HG02623 (cell line): ENCODE measurements around the gene TNN.

Experiments used
- ATAC-seq: cut with Tn5 transposase; IDR thresholded peaks from one replicate; pipeline ENCODE4 v1.9.1; 2021; ENCODE audit warnings: moderate library complexity; ENCODE audit not compliant: unreplicated experiment

TNN gene

DNA sequence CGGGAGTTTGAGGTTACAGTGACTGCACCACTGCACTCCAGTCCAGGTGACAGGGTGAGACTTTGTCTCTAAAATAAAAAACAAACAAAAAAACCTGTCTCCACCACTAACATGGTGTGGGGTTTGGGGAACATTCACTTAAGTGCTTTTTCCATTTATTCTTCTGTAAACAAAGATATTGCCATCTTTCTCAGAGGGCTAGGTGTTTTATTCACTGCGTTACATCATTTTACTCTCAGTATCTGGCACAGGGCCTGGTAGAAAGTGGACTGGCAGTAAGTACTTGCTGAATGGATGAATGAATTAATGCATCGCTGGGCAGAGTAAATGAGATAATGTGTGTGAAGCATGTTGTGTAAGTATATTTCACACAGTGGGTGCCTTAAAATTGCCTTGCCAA, 104.9 kb downstream of the TNN start:
- ATAC-seq: no peak

DNA sequence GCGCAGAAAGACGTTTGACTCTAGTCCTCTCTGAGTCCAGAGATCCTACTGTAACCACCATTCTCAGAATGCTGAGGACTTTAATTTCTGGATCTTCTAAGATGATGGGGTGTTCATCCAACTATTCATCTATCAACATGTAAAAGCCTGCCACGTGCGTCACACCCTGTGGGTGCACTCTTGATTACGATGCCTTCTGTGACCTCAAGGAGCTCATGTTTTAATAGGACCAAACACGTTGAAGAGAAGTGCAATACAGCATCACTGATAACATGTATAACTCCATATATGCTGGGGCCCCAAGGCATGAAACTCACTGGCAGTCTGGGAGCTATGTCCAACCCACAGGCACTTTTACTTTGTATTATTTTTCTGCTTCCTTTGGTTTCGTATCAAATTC, 105.9 kb downstream of the TNN start:
- no peak for ATAC-seq

DNA sequence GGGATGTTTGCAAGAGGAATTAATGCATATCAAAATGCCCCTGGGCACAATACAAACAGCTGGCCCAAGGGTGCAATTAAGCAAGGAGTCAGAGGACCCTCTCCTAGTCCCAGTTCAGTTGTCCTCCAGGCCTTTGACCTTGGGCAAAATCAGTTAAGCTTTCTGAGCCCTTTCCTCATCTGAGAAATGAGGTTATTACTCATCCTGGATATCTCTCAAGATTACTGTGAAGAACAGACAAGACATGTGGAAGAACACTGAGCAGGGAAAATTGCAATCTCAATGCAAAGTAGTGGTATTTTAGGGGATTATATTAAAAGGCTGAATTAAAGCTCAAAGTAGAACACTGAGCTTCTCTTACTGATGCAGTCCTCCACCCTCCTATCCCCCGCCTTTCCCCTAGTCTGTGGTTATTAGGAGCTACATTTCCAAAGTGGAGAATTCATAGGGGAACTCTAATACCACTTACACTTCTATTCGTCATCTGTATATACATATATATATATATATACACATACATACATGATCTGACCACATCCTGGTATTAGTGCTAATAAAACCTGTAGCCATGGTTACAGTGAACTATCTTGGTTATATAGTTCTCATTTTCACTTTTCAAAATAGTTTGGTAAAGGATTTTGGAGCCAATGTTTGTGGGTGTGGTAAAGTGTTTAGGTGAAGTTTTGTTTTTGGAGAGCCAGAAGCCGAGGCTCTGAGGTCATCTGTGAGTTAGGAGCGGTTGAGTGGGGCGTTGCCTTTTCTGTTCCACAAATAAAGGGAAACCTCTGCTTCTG, 106.9 kb downstream of the TNN start:
- no peak for ATAC-seq

DNA sequence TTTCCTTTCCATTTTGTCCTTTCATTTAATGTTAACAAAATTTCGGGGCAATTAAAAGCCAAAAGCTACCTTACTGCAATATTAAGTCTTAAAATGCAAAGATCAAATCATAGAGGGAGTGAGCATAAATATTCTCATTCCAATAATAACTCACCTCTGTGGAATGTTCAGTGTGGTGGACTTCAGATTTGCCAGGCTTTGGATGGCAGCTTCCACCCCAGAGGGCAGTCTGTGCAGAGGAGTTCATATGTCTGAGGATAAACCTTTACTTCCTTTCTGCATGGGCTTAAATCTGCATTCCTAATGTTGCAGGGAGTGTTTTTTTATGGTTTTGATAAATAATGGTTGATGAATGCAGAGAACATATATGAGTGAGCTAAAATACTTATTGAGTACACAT, 108.6 kb downstream of the TNN start:
- ATAC-seq: no peak

DNA sequence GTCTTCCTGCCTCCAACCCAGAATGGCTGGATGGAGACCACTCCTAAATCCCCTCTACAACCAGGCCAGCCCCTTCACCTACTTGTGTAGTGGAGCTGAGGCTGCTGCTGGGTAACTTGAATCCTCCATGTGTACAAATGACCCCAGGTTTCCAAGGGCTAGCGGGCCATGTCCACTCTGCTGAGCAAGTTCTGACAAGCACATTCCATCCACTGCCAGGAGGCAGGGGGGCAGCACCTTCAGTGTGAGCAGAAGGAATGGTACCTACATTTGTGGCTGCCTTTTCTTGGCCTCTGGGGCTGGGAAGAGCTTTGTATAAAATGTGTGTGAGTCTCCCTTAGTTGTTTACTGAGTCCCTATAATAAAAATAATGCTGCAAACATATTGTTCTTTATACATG, 110.4 kb downstream of the TNN start:
- no peak for ATAC-seq

DNA sequence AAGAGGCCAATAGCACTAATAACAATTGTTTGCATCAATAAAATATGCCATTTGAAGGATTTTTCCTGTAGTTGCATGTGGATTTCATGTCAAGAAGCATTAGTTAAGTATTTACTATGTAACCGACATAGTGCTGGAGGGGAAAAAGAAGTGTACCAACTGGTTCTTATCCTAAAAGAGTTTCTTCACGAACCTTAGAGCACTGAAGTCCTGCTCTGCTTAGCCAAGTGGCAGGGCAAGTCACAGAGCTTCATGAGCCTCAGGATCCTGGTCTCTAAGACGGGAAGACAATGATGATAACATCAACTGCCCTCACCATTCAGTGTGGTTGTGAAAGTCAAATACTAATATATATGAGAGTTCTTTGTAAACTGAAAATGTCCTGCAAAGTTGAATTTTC, 110.8 kb downstream of the TNN start:
- ATAC-seq: no peak

DNA sequence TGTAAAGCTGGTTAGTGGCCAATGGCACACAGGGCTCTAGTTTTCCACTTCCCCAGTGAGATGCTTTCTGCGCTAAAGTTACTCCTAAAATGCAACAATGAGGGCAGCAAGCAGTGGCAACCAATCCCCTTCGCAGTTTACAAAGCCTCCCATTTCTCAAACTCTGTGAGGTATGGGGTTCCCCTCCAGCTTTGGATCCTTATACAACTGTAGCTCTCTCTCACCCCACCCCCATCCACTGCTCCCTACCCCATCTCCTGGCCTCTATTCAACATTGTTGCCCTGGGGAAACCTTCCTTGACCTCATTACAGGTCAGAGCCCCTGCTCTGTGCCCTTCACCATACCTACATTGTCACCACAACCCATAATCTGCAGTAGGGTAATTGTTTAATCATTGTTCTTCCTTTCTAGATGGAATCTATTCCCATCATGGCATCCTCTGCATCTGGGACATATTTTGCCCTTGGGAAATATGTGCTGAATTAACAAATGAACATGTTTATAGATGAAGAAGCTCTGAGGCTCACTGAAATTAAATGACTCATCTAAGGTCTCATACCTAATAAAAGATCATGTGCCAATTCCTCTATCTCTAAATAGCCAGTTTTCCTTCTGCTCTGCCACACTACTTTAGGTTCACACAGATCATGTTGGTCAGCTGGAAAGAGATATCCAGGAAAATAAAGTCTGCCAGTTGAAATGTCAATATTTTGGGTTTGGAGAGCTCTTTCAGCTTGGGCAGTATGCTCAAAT, 112.4 kb downstream of the TNN start:
- no peak for ATAC-seq

DNA sequence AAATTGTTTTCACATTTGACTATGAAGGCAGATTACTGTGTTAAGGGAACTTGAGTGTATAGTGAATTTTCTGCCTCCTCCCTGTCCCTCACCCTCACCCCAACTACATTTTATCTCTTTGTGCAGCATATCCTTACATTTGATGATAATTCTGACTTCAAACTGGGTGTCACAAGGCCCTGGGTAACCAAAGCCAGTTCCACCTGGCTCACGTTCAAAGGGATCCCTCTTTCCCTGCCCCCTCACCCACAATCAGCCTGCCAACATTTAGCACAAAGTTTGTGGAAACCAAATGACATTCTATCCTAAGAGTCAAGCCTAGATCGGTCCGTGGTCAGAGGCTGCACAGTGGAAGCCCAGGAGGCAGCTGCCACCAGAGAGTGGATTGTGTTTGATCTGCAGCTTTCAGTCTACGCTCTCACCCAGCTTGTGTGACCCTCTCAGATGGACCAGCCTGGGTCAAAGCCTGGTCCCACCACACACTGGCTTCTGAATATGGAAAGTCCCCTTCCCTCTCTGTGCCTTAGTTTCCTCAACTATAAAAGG, 114.6 kb downstream of the TNN start:
- no peak for ATAC-seq

DNA sequence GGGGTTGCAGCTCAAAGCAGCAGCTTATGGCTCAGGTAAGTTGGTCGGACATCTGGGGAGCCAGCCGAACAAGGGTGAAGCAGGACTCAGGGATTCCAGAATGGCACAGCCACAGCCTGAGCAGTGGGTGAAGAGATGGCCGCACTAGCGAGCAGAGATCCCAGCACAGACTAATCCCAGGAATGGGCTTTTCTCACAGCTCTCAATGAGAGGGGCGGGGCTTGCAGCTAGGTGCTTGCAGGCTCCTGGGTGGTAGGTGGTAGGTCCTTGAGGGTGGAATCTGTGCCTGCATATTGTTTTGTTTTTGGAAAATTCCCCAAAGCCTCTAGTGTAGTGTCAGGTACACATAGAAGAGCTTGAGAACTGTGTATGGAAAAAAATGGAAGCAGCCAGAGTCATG, 116.0 kb downstream of the TNN start:
- no peak for ATAC-seq

DNA sequence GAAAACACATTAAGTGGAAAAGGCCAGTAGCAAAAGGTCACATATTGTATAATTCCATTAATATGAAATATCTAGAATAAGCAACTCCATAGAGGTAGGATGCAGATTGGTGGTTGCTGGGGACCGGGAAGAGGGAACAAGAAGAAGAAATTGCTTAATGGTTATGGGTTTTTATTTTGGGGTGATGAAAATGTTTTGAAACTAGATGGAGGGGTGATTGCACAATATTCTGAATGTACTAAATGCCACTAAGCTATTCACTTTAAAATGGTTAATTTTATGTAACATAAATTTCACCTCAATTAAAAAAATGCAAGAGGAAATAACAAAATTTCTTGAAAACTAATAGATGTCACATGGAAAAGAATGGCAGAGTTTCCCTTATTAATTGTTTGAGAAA, 118.3 kb downstream of the TNN start:
- no peak for ATAC-seq

DNA sequence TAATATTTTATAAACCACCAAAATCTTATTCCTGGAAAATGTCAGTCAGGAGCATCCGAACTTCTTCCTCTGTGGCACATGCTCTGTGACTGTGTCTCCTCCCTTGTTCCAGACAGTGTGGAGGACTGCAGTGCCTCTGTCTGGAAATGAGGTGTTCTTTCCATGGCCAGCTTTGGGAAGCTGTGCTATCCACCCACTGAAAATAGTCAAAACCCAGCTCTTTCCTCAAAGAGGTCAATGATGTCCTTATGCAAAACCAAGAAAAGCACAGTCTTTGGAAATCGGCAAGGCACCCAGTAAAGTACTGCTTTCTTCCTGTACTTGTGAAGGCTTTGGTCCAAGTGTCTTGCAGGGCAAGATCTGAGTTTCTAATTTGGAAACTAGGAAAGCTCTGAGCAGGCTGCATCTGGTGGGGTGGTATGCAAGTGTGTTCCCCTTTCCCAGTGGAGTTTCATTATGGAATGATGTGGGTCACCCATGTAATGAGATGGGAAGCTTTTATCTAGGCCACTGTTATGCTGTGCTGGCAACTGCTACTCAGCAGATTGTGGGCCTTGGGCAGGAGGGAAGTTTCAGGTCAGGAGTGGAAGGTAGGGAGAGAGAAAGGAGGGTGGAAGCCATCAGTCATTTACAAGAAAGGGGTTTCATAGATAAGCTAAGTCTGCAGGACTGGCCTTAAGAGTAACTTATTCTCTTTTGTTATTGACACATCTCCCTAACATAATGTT, 119.0 kb downstream of the TNN start:
- ATAC-seq: no peak

DNA sequence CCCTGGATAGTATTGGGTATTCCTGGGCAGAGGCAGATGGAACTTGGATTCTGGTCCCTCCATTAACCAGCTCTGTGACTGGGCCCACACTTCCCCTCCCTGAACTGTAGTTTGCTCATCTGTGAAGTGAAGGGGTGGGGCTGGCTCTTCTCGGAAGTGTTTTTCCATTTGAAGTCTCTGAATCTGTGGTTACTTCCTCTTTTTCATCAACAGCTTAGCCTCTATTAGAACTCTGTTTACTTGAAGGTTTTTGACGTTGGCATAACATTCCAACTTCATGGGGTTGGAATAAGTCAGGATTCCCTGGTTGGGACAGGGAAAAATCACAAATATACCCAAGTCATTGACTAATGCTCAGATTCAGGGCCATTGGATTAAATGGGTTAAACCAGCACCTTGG, 121.3 kb downstream of the TNN start:
- ATAC-seq: peak; percentile 68

DNA sequence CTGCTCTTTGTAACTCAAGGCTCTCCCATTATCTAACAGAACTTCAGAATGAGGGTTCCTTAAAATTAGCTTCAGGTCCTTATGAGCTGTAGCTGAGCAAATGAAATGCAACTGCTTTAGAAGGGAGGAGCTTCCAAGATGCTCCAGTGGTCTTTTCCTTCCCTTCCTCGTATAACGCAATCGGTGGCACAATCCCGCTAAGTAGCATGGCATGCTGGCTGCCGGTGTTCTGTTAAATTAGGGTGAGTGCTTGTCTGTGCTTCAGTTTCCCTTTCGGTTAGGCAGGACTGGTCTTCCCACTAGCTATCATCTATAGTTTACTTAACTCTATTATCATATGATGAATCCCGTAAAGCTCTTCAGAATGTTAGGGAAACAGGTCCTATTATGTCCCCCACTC, 124.0 kb downstream of the TNN start:
- ATAC-seq: no peak

DNA sequence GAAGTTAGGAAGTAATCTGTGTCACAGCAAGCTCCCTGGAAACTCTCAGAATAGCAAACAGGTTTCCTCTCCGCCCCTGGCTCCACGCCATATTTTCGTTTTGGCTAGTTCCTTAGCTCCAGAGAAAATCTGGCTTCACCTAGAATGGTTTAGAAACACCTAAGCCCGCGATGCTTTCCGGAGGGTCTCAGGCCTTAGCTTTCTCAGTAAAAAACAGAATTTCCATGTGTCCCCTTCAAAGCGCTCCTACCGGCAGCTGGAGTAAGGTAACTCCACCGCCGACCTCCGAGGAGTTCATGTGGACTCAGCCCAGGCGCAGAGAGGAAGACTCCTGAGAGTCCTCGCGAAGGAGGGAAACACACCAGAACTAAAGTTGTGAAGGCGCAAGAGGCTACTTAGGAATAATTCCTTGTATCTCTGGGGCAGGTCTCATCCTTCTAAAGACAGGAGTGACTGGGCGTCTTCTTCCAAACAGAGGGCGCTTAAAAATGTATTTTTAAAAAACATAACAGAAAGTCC, 124.5 kb downstream of the TNN start:
- no peak for ATAC-seq

DNA sequence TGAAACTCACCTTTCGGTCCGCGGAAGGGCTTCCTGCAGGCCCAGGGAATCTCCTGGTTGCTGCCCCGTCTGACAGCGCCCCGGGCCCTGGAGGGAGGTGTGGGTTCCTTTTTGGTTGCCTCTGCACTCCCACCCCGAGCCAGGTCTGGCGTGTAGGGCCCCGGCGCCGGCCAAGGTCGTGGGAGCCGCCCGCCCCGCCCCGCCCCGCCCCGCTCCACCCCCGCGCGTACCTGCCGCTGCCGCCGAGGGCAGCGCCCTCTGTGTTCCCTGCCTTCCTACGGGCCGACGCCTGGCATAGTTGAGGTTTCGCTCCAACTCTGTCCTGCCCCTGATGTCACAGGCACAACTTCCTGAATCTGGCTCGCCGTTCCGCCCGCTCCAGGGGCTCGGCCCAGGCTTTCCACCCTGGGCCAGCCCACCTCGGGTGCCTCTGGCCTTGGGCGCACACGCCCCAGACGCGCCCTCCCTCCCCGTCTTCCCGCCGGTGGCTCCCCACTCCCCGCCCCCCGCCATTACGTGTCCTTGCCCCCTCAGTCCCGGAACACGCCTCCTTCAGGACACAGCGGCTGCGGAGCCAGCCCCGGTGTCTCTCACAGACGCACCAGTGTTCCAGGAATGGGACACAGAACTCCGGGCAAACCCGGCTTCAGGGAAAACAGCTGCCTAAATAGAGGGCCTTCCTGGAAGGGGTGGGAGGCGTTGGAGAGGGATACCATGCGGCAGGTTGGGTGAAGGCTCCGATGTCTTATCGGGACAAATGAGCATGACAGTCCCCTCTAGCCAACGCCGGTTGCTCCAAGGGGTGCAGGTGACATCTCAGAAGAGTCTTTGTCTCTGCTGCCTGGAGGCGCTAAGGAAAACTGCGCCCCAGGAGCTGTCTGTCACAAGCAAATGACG, 125.2 kb downstream of the TNN start, which contains the start of gene KIAA0040:
Gene KIAA0040 (minus strand): TSS at position 147 of the 897 bp plus-strand sequence. CDS start 31,763 bp downstream, outside the sequence.
- peak; percentile 38 for ATAC-seq

DNA sequence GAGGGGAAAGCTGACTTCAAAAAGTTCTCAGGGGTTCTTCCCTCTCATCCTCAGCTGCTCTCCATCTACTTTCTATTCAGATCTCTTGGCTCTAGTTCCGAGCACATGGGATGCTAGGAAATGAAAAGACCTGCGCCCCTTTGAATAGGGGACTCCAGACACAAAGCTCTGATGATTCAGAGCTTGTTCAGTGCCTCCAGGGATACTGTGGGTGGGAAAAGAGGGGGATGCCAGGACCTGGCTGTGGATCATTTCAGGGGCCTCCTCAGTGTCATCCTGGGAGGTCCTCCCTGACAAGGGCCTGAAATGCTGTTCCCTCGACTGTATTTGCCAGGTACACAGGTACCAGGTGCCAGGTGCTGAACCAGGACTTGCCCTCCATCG, 125.9 kb downstream of the TNN start:
- ATAC-seq: no peak

DNA sequence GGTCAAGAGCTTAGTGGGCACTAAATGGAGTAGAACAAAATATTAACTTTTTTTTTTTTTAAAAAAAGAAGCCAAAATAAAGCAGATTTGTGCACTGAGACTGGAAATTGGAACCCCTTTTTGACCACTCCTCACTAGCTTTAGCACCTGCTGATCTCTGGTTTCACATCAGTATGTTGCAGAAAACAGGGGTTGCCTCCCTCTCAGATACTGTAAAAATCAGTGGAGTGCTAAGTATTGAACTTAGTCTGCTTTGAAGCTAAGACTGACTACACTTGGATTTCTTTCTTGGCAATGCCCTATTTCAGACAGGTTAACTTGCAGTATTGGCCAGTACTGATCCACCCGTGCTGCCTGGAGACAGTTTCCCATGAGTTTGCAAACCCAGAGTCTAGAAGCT, 127.6 kb downstream of the TNN start:
- no peak for ATAC-seq

DNA sequence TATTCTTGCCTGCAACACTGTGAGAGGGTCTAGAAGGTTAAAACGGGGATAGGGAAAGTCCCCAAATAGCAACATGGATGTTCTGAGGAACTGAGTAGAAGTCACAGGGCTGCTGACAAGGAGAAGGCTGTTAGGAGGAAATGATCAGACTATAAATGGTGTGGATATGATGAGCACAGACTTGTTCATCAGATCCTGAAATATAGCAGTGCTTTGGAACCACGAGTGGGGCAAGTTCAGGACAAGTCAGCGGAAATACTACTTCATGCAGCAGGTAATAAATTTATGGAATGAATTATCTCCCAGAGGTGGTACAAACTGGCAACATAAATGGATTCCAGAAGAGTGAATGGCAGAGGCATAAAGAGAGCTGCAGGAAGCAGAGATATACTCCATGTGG, 128.2 kb downstream of the TNN start:
- no peak for ATAC-seq

DNA sequence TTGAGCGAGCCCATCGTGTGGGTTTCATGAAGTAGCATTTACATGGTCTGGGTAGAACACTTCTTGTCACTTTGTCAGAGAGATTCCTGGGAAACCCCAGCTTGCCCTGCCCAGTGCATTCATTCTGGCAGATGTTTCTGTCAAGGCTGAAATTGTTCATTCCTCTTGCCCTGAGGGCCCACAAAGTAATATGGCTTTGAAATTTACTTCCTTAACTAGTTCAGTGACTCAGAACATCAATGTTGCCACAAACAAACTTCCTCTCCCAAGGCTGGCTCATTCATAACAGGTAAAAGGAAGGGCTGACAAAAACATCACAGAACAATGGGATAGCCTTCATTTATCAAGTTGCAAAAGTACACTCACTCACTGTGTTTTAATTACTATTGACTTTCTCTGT, 129.9 kb downstream of the TNN start:
- ATAC-seq: no peak
